ENCODE measurements around the gene CLIC3.

GRCh38 chr9:136995362-136995761 is 1.0 kb downstream of the CLIC3 start:
- no peak for TF ChIP-seq PHF8 (IDR thresholded peaks at IDR 0.05; ENCODE audit: borderline replicate concordance, low read depth)
- TF ChIP-seq, protein P1, sequence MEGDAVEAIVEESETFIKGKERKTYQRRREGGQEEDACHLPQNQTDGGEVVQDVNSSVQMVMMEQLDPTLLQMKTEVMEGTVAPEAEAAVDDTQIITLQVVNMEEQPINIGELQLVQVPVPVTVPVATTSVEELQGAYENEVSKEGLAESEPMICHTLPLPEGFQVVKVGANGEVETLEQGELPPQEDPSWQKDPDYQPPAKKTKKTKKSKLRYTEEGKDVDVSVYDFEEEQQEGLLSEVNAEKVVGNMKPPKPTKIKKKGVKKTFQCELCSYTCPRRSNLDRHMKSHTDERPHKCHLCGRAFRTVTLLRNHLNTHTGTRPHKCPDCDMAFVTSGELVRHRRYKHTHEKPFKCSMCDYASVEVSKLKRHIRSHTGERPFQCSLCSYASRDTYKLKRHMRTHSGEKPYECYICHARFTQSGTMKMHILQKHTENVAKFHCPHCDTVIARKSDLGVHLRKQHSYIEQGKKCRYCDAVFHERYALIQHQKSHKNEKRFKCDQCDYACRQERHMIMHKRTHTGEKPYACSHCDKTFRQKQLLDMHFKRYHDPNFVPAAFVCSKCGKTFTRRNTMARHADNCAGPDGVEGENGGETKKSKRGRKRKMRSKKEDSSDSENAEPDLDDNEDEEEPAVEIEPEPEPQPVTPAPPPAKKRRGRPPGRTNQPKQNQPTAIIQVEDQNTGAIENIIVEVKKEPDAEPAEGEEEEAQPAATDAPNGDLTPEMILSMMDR (IDR thresholded peaks at IDR 0.05), result no peak
